D721Med (cell line): Measurements from ENCODE around the gene EVI2B.

Experiments
- DNase-seq: peaks from one replicate; pipeline ENCODE4 v3.0.0; 2011; ENCODE audit warnings: low spot score; ENCODE audit not compliant: insufficient read length
- FAIRE-seq: peaks from 2 replicates; lab custom pipeline; 2011; peaks lifted over from hg19 to GRCh38; lab: Jason Lieb, UNC
- CTCF ChIP-seq: IDR thresholded peaks from 2 replicates; pipeline ENCODE4 v1.5.1; 2012; ENCODE audit warnings: mild to moderate bottlenecking, control low read depth; ENCODE audit not compliant: insufficient read depth; ENCODE audit errors: missing control alignments

Gene EVI2B

GRCh38 chr17:31286587-31286986 lies 27.3 kb downstream of the EVI2B start:
- peak; percentile 66 for FAIRE-seq
- no peak for TF ChIP-seq CTCF
- DNase-seq, result no peak

- peak; percentile 48 for FAIRE-seq
- DNase-seq, result no peak
- TF ChIP-seq CTCF, result no peak
Observed at GRCh38 chr17:31283841-31284240, 30.0 kb downstream of the EVI2B start.

- FAIRE-seq (no peak), DNase-seq (no peak)
- no peak for TF ChIP-seq CTCF
Observed at GRCh38 chr17:31281061-31281460, 32.8 kb downstream of the EVI2B start.

GRCh38 chr17:31279401-31279800 lies 34.5 kb downstream of the EVI2B start:
- no peak for TF ChIP-seq CTCF
- no peak for DNase-seq
- no peak for FAIRE-seq

GRCh38 chr17:31275116-31275515 lies 38.7 kb downstream of the EVI2B start:
- DNase-seq, result no peak
- no peak for FAIRE-seq
- no peak for TF ChIP-seq CTCF

- no peak for FAIRE-seq
- no peak for TF ChIP-seq CTCF
- no peak for DNase-seq
Observed at GRCh38 chr17:31274252-31274651, 39.6 kb downstream of the EVI2B start.

- DNase-seq (no peak), FAIRE-seq (no peak)
- no peak for TF ChIP-seq CTCF
Observed at GRCh38 chr17:31273516-31273915, 40.3 kb downstream of the EVI2B start.
